Thyroid gland (tissue), 4 donors: ENCODE results near the gene KCNA5.

ENCODE experiments used
- POLR2A ChIP-seq, 2 donors: fragments of 450-650 bp; IDR thresholded peaks; one replicate each; pipeline ENCODE4 v1.6.1; 2017; ENCODE audit warnings: antibody characterized with exemption in 2 of 2, mild to moderate bottlenecking in 2 of 2, moderate library complexity in 1 of 2
- TF ChIP-seq, protein P1 (sequence below), 6 experiments: fragments of 200-600 bp in 3 of 6; fragments of 450-650 bp in 3 of 6; sonication (generic) in 3 of 6; IDR thresholded peaks; one replicate each; pipeline ENCODE4 v1.5.1; 2016 to 2019; ENCODE audit warnings: antibody characterized with exemption in 6 of 6, mild to moderate bottlenecking in 2 of 6, inconsistent platforms in 1 of 6, moderate library complexity in 1 of 6

- TF ChIP-seq, protein P1, sequence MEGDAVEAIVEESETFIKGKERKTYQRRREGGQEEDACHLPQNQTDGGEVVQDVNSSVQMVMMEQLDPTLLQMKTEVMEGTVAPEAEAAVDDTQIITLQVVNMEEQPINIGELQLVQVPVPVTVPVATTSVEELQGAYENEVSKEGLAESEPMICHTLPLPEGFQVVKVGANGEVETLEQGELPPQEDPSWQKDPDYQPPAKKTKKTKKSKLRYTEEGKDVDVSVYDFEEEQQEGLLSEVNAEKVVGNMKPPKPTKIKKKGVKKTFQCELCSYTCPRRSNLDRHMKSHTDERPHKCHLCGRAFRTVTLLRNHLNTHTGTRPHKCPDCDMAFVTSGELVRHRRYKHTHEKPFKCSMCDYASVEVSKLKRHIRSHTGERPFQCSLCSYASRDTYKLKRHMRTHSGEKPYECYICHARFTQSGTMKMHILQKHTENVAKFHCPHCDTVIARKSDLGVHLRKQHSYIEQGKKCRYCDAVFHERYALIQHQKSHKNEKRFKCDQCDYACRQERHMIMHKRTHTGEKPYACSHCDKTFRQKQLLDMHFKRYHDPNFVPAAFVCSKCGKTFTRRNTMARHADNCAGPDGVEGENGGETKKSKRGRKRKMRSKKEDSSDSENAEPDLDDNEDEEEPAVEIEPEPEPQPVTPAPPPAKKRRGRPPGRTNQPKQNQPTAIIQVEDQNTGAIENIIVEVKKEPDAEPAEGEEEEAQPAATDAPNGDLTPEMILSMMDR (IDR thresholded peaks at IDR 0.05), result no peak
- no peak for TF ChIP-seq POLR2A (IDR thresholded peaks at IDR 0.05)
Measured at GRCh38 chr12:5094986-5095385, 51.3 kb downstream of the KCNA5 start.
